Endodermal cell (in vitro differentiated cells): Measurements from ENCODE around the gene UBE2G2. TPM values are rescaled to one million over a fixed set of nuclear protein-coding genes. Genes with fewer than 3 reads are reported as not detected.
A peak's percentile ranks its signal among the peaks of the same experiment; 100 is the strongest.

Experiments used
- DNase-seq: peaks from one replicate; pipeline ENCODE4 v3.0.0-alpha.2; 2017
- H3K27ac ChIP-seq: 2 replicates; pipeline ENCODE4 v1.5.1; 2013; ENCODE audit warnings: mild to moderate bottlenecking, low read depth, low read length, moderate library complexity
- H3K27me3 ChIP-seq: 2 replicates; pipeline ENCODE4 v1.6.1; 2013; ENCODE audit warnings: mild to moderate bottlenecking, low read length, moderate library complexity; ENCODE audit not compliant: insufficient read depth, control insufficient read depth, poor library complexity, severe bottlenecking
- H3K36me3 ChIP-seq: 2 replicates; pipeline ENCODE4 v1.7.0; 2013; ENCODE audit warnings: mild to moderate bottlenecking, low read length, moderate library complexity; ENCODE audit not compliant: control insufficient read depth, insufficient read depth
- H3K4me1 ChIP-seq: one replicate; pipeline ENCODE4 v1.7.0; 2013; ENCODE audit warnings: low read length; ENCODE audit not compliant: control insufficient read depth, insufficient read depth
- H3K4me3 ChIP-seq: 2 replicates; pipeline ENCODE4 v1.5.1; 2013; ENCODE audit warnings: mild to moderate bottlenecking, low read length, moderate library complexity
- H3K9ac ChIP-seq: 2 replicates; pipeline ENCODE4 v1.6.1; 2013; ENCODE audit warnings: mild to moderate bottlenecking, low read length, moderate library complexity; ENCODE audit not compliant: poor library complexity, severe bottlenecking; ENCODE audit errors: extremely low read depth
- H3K9me3 ChIP-seq: 2 replicates; pipeline ENCODE4 v1.6.1; 2013; ENCODE audit warnings: mild to moderate bottlenecking, low read length, moderate library complexity; ENCODE audit not compliant: control insufficient read depth
- H3K27ac Mint-ChIP-seq: 2 replicates; pipeline ENCODE4 v1.8.0; 2020; ENCODE audit warnings: mixed read lengths
- H3K27me3 Mint-ChIP-seq: 2 replicates; pipeline ENCODE4 v1.8.0; 2021; ENCODE audit warnings: mild to moderate bottlenecking, mixed read lengths; ENCODE audit not compliant: insufficient read depth
- H3K36me3 Mint-ChIP-seq: 2 replicates; pipeline ENCODE4 v1.8.0; 2020; ENCODE audit warnings: low read depth, mixed read lengths
- H3K4me1 Mint-ChIP-seq: 2 replicates; pipeline ENCODE4 v1.8.0; 2020; ENCODE audit warnings: mixed read lengths
- H3K4me3 Mint-ChIP-seq: 2 replicates; pipeline ENCODE4 v1.8.0; 2020; ENCODE audit warnings: mild to moderate bottlenecking, moderate library complexity, mixed read lengths
- H3K9me3 Mint-ChIP-seq: 2 replicates; pipeline ENCODE4 v1.8.0; 2020; ENCODE audit warnings: mild to moderate bottlenecking, mixed read lengths
- WGBS, 2 experiments: methylation state at CpG; one replicate each; pipeline versions ENCODE4 v1.1.5 to v1.1.7; 2013; ENCODE audit warnings: missing lambda C conversion rate in 2 of 2, mixed read lengths in 1 of 2; ENCODE audit not compliant: insufficient coverage in 1 of 2, insufficient read length in 1 of 2; 5-methylcytosine and 5-hydroxymethylcytosine counted together
- total RNA-seq, 2 donors: library from RNA; stranded (reverse); fragmentation: NEBNext Ultra II Directional in 1 of 2; extraction: Animal tissue kit (Norgen Biotek cat#: 25700) in 1 of 2; gene quantifications; 2 replicates in 1 of 2; 3 replicates in 1 of 2; pipeline ENCODE4 v1.2.1, GENCODE V29; 2021
- TF ChIP-seq, protein P1 (sequence below): fragments of 200-600 bp; sonication (generic); conservative IDR thresholded peaks from 2 replicates; pipeline ENCODE4 v1.5.0; 2021; ENCODE audit warnings: antibody characterized with exemption, mild to moderate bottlenecking

The UBE2G2 gene
- total RNA-seq, 2 donors from 2014 or later: 84.0 to 84.8 TPM

DNA sequence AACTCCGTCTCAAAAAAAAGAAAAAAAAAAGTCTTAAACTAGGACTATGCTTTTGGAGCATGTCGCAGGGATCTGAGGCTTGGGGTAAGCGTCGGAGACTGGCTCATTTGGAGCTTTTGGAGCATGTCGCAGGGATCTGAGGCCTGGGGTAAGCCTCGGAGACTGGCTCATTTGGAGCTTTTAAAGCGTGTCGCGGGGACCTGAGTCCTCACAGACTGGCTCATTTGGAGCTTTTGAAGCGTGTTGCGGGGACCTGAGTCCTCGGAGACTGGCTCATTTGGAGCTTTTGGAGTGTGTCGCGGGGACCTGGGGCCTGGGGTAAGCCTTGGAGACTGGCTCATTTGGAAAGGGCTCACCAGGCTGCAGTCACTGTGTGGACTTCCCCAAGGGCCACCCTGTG lies 76.7 kb downstream of the UBE2G2 start:
- Histone ChIP-seq H3K27me3 (peaks cover 8% of the 10 kb centered on the region), H3K4me1 (no peaks in the 10 kb centered on the region), H3K27ac (no peak overlapping the region), H3K9ac (no peak overlapping the region), H3K36me3 (no peaks in the 10 kb centered on the region), H3K9me3 (no peaks in the 10 kb centered on the region), H3K4me3 (no peak overlapping the region)
- Mint-ChIP-seq H3K4me1 (peaks cover 9% of the 10 kb centered on the region), H3K9me3 (no peaks in the 10 kb centered on the region), H3K36me3 (no peaks in the 10 kb centered on the region), H3K27ac (no peak overlapping the region), H3K27me3 (peaks cover 26% of the 10 kb centered on the region), H3K4me3 (no peak overlapping the region)
- 95% methylated on average over 14 of the region's 14 CpGs for WGBS, 2 experiments
- TF ChIP-seq, protein P1, sequence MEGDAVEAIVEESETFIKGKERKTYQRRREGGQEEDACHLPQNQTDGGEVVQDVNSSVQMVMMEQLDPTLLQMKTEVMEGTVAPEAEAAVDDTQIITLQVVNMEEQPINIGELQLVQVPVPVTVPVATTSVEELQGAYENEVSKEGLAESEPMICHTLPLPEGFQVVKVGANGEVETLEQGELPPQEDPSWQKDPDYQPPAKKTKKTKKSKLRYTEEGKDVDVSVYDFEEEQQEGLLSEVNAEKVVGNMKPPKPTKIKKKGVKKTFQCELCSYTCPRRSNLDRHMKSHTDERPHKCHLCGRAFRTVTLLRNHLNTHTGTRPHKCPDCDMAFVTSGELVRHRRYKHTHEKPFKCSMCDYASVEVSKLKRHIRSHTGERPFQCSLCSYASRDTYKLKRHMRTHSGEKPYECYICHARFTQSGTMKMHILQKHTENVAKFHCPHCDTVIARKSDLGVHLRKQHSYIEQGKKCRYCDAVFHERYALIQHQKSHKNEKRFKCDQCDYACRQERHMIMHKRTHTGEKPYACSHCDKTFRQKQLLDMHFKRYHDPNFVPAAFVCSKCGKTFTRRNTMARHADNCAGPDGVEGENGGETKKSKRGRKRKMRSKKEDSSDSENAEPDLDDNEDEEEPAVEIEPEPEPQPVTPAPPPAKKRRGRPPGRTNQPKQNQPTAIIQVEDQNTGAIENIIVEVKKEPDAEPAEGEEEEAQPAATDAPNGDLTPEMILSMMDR: no peak
- DNase-seq: no peak

DNA sequence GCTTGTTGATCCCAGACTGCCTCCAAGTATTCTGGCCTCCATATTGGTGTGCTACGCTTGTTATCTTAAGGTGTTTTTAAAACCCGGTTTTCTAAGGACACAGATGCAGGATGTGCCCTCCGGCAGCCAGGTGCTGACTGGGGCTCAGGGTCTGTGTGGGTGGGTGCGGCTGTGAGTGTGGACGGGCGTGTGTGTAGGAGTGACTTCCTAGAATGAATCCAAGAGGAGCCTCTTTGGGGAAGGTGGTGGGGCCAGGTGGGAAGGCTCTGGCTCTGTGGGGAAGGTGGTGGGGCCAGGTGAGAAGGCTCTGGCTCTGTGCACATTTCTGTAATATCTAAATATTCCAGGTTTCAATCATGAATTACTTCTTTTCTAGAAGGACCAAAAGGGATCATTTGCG lies 77.4 kb downstream of the UBE2G2 start:
- Mint-ChIP-seq H3K27ac (no peak overlapping the region), H3K27me3 (peaks cover 26% of the 10 kb centered on the region), H3K36me3 (no peaks in the 10 kb centered on the region), H3K4me3 (no peak overlapping the region), H3K4me1 (peaks cover 9% of the 10 kb centered on the region), H3K9me3 (no peaks in the 10 kb centered on the region)
- Histone ChIP-seq H3K4me1 (no peaks in the 10 kb centered on the region), H3K9me3 (no peaks in the 10 kb centered on the region), H3K36me3 (no peaks in the 10 kb centered on the region), H3K4me3 (no peak overlapping the region), H3K27me3 (peaks cover 8% of the 10 kb centered on the region), H3K27ac (no peak overlapping the region), H3K9ac (no peak overlapping the region)
- TF ChIP-seq, protein P1: no peak
- no peak for DNase-seq
- 95 to 100% methylated on average over 4 to 7 of the region's 7 CpGs for WGBS, 2 experiments

DNA sequence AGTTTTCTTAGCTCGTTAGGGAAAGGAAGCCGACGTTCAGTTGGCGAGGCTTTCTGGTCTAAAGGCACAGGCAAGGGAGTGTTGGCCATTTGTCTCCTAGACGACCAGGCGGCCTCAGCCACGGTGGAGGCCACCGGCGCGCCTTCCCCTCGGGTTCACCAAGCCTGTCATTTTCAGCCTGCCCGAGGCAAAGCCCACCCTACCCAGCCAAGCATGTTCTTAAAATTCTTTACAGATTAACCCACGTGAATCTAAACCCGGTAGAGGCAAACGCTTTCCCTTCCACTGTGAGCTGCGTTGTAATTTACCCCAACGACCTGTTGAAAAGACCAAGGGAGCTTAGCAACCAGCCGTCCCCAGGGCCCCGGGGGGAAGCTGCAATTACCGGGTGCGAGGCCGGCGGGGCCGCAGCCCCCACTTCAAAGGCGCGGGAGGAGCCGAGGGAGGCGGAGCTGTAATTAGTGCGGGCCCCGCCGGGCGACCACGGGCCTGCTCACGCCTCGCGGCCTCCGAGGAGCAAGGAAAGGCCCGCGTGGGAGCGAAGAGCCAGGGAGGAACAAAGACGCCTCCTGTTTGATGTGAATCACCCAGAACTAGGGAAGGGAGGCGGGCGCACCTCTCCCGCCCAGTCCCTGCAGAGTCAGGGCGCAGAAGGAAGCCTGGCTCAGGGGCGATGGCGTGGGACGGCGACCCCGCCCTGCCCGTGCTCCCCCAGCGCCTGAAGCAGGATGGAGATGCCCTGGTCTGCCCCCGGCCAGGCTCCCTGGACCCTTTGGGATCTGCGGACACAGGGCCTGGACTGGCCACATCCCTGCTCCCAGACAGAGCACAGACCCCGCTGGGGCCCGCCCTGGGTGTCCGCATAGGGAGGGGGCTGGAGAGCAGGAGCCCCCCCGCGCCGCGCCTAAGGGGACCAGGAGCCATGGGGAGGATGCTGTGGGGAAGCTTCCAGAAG lies 78.2 kb downstream of the UBE2G2 start:
- peak overlapping the region; percentile 71 for H3K27ac ChIP-seq
- Mint-ChIP-seq H3K36me3 (no peaks in the 10 kb centered on the region), H3K4me1 (peaks cover 10% of the 10 kb centered on the region), H3K4me3 (peak overlapping the region; percentile 40), H3K9me3 (no peaks in the 10 kb centered on the region), H3K27me3 (peaks cover 26% of the 10 kb centered on the region), H3K27ac (peak overlapping the region; percentile 25)
- H3K9me3 ChIP-seq: no peaks in the 10 kb centered on the region
- no peak overlapping the region for H3K9ac ChIP-seq
- H3K4me3 ChIP-seq: no peak overlapping the region
- no peaks in the 10 kb centered on the region for H3K4me1 ChIP-seq
- whole genome bisulfite sequencing, 2 experiments: 44 to 59% methylated on average over 20 to 61 of the region's 61 CpGs
- peak; percentile 63 for DNase-seq
- H3K27me3 ChIP-seq: peaks cover 8% of the 10 kb centered on the region
- no peaks in the 10 kb centered on the region for H3K36me3 ChIP-seq
- TF ChIP-seq, protein P1: no peak
